ENCODE measurements around the gene TACC2. TPM values are rescaled to one million over a fixed set of nuclear protein-coding genes. Genes with fewer than 3 reads are reported as not detected.

The TACC2 gene
- total RNA-seq, 1 donor from 2014 or later = 71.2 TPM

DNA sequence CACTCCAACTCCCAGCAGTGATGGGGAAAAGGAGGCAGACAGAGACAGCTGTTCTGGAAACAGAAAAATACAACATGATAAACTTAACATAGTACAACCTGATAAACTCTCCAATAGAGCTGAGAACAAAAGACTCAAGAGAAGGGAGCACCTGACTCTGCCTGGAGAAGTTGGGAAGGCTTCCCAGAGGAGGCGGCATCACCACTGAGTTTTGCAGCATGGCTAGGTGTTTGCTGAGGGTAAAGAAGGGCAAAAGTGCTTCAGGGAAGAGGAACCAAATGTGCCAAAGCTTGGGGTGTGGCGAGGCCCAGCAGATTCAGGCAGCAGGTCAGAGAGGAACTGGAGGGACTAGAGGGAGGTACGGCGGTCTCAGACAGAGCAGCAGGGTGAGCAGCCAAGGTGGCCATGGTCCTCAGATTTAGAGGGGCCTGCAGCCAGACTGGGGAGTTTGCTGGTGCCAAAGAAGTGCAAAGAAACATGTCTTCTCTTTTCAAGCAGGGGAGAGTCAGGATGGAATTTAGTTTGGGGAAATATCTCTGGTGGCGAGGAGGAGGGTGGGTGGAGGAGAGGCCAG is 162.2 kb downstream of the TACC2 start:
- Mint-ChIP-seq H3K9me3 (no peaks in the 10 kb centered on the region), H3K36me3 (peaks cover 19% of the 10 kb centered on the region), H3K27me3 (no peaks in the 10 kb centered on the region), H3K27ac (peak overlapping the region; percentile 71), H3K4me1 (ENCODE audit: unreplicated experiment) (peaks cover 65% of the 10 kb centered on the region), H3K4me3 (no peak overlapping the region)
- DNase-seq (ENCODE audit: extremely low spot score, unreplicated experiment) = no peak
- TF ChIP-seq, protein P1, sequence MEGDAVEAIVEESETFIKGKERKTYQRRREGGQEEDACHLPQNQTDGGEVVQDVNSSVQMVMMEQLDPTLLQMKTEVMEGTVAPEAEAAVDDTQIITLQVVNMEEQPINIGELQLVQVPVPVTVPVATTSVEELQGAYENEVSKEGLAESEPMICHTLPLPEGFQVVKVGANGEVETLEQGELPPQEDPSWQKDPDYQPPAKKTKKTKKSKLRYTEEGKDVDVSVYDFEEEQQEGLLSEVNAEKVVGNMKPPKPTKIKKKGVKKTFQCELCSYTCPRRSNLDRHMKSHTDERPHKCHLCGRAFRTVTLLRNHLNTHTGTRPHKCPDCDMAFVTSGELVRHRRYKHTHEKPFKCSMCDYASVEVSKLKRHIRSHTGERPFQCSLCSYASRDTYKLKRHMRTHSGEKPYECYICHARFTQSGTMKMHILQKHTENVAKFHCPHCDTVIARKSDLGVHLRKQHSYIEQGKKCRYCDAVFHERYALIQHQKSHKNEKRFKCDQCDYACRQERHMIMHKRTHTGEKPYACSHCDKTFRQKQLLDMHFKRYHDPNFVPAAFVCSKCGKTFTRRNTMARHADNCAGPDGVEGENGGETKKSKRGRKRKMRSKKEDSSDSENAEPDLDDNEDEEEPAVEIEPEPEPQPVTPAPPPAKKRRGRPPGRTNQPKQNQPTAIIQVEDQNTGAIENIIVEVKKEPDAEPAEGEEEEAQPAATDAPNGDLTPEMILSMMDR (conservative IDR thresholded peaks at IDR 0.05) = no peak

DNA sequence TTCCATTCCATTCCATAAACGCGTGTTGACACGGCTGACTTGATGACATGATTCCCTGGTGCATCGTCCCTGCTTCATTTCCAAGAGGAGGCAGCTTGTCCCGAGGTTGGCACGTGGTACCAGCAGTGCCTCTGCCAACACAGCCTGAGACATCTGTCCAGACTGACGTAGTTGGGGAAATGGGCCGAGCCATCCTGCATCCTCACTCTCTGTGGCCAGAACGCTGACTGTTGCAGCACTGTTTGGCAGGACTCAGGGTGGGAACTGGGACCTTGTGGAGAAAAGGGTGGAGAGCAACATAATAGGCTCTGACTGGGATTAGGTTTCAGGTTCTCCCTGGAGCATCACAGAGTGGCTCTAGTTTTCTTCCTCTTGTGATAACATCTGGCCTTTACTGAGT is 163.6 kb downstream of the TACC2 start:
- TF ChIP-seq, protein P1 (conservative IDR thresholded peaks at IDR 0.05) = no peak
- Mint-ChIP-seq H3K27me3 (no peaks in the 10 kb centered on the region), H3K9me3 (no peaks in the 10 kb centered on the region), H3K36me3 (peaks cover 11% of the 10 kb centered on the region), H3K4me1 (ENCODE audit: unreplicated experiment) (peaks cover 74% of the 10 kb centered on the region), H3K27ac (no peak overlapping the region), H3K4me3 (no peak overlapping the region)
- no peak for DNase-seq (ENCODE audit: extremely low spot score, unreplicated experiment)

DNA sequence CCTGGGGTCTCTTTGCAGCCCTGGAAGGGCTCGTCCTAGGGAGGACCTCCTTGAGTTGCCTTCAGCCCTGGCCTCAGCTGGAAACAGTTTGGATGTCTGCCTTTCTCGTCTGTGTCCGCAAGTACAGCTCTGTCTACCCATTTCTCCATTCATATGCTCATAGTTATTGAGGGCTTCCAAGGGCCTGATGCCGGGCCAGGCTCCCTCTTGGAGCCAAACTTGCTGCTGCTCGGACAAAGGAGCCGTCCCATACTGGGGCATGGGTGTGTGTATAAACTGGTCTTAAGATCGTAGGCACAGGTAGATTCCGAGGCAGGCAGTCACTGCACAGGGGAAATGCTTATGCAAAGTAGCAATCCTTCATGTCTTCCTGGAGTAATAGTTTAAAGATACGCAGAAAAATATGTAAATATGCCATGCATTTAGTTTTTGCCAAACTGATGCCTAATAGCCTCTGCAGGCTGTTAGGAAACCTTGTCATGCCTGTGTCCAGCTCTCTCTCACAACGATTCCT is 165.1 kb downstream of the TACC2 start:
- no peak for DNase-seq (ENCODE audit: extremely low spot score, unreplicated experiment)
- Mint-ChIP-seq H3K4me3 (peak overlapping the region; percentile 34), H3K9me3 (no peaks in the 10 kb centered on the region), H3K4me1 (ENCODE audit: unreplicated experiment) (peaks cover 71% of the 10 kb centered on the region), H3K27me3 (no peaks in the 10 kb centered on the region), H3K27ac (peak overlapping the region; percentile 38), H3K36me3 (peaks cover 8% of the 10 kb centered on the region)
- TF ChIP-seq, protein P1 (conservative IDR thresholded peaks at IDR 0.05) = no peak

DNA sequence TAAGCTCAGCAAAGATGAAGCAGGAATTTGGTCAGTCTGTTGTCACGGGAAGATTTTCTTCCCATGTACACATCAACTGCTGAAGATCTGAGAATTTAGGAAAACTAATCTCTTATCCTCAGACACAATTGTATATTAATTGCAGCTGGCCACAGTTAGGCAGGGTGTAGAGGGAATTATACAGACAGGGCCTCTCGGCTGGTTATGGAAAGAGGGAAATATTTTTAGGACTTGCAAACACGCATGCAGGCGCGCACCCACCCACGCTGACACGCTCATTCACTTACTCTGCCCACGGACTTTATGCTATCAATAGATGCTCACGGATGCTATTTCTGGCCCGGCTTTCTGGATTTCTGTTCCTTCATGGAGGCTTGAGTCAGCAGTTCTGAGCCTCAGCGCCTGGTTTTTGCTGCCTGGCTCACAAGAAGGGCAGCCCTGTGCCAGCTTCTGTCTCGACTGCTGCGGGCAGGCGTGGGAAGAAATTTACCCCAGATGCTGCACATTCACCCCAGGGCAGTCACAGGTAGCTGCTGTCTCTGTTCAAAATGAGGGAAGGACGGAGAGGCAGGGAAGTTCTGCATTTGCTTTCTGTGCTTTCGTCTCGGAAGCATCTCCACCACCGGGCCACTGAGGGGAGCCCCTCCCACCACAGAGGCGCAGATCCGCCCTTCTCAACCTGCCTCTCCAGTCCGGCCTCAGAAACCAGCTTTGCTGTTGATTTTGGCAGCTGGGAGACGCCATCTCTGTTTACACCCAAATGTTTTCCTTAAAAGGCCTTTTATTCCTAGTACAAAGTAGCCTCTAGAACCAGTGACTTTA is 165.8 kb downstream of the TACC2 start:
- H3K27ac Mint-ChIP-seq = peak overlapping the region; percentile 74
- no peaks in the 10 kb centered on the region for H3K27me3 Mint-ChIP-seq
- no peak for DNase-seq (ENCODE audit: extremely low spot score, unreplicated experiment)
- H3K36me3 Mint-ChIP-seq = peaks cover 8% of the 10 kb centered on the region
- no peak overlapping the region for H3K4me3 Mint-ChIP-seq
- no peaks in the 10 kb centered on the region for H3K9me3 Mint-ChIP-seq
- TF ChIP-seq, protein P1 (conservative IDR thresholded peaks at IDR 0.05) = no peak
- H3K4me1 Mint-ChIP-seq (ENCODE audit: unreplicated experiment) = peaks cover 72% of the 10 kb centered on the region

DNA sequence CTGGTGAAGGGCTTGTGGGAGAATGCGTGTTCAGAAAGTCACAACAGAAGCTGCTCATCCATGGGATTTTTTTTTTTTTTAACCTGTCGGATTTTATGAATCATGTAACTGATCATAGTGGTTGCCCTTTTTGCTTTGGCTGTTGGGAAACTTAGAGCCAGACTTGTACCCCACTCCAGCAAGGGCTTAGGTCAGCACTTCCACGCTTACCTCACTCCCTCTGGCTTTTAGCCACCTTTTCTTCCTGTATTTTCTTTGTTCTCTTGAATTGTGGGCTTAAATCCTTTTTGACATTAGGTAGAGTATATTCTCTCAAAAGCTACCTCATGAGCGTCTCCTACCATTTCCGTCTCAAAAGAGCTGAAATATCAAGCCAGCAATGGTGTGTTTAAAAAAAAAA is 168.5 kb downstream of the TACC2 start:
- peaks cover 8% of the 10 kb centered on the region for H3K36me3 Mint-ChIP-seq
- no peaks in the 10 kb centered on the region for H3K27me3 Mint-ChIP-seq
- peaks cover 71% of the 10 kb centered on the region for H3K4me1 Mint-ChIP-seq (ENCODE audit: unreplicated experiment)
- no peak overlapping the region for H3K27ac Mint-ChIP-seq
- DNase-seq (ENCODE audit: extremely low spot score, unreplicated experiment) = no peak
- no peaks in the 10 kb centered on the region for H3K9me3 Mint-ChIP-seq
- TF ChIP-seq, protein P1 (conservative IDR thresholded peaks at IDR 0.05) = no peak
- no peak overlapping the region for H3K4me3 Mint-ChIP-seq
